ENCODE results near the gene KLC1. TPM values are rescaled to one million over a fixed set of nuclear protein-coding genes. Genes with fewer than 3 reads are reported as not detected.

The KLC1 gene
- total and polyA plus RNA-seq, 2 of the 8 experiments (the other 6 are each of a cell fraction or from before 2014, with no cell fraction given), result 84.6 to 134 TPM

GRCh38 chr14:103704708-103705107 lies 75.7 kb downstream of the KLC1 start:
- ChIA-PET CTCF (ENCODE audit: partially characterized antibody) (interaction anchor here (1.1 to 1.3 kb wide), 2 partner anchors 15 to 25 kb away, joined by 3 read pairs; no protein-coding TSS in a partner anchor), POLR2A (ENCODE audit: partially characterized antibody) (interaction anchor here (1.0 to 6.6 kb wide), 6 partner anchors 11 to 186 kb away, joined by 3 to 74 read pairs (median 4); partner anchors contain the start of genes KLC1, XRCC3 and ZFYVE21)
- peaks cover 14 to 55% (median 34%) of the 10 kb centered on the region in 4 experiments; a peak in 6 of 8 replicates for H3K36me3 ChIP-seq (ENCODE audit: control insufficient read depth in 2 of 4, insufficient read depth in 4 of 4, low read length in 3 of 4)
- H2AK5ac ChIP-seq (ENCODE audit: low read depth, low read length), result no peak overlapping the region
- H3K4me1 ChIP-seq (replicated peaks in 1 of 4; ENCODE audit: control insufficient read depth in 3 of 4, insufficient read depth in 4 of 4, low read length in 3 of 4), result no peaks in the 10 kb centered on the region; a peak in 1 of 7 replicates
- WGBS, 2 experiments (ENCODE audit: extremely low coverage in 1 of 2, insufficient coverage in 1 of 2, insufficient read length in 1 of 2, insufficient replicate concordance in 2 of 2, low coverage in 1 of 2, low lambda C conversion rate in 2 of 2, missing lambda C conversion rate in 1 of 2), result 94% methylated on average over 13 of the region's 13 CpGs; no CpG with 5 or more reads in 1 of the 2 experiments
- H2BK120ac ChIP-seq (replicated peaks; ENCODE audit: low read depth, low read length), result no peak overlapping the region
- H3K4me3 ChIP-seq (ENCODE audit: extremely low read depth in 1 of 4, insufficient read depth in 2 of 4, low read depth in 3 of 4, low read length in 4 of 4), result no peak overlapping the region
- no peak overlapping the region for H3K56ac ChIP-seq (replicated peaks; ENCODE audit: insufficient read length, low read depth, low read length)
- TF ChIP-seq MAFK (IDR thresholded peaks at IDR 0.05; ENCODE audit: low read depth, low read length) (no peak), POLR2AphosphoS5 (IDR thresholded peaks at IDR 0.05; ENCODE audit: low read depth, low read length) (peak; percentile 21; the same call in 1 of the 2 replicates), KDM4A (IDR thresholded peaks at IDR 0.05; ENCODE audit: low read depth, low read length, severe bottlenecking) (no peak), EZH2 (IDR thresholded peaks at IDR 0.05; ENCODE audit: low read depth, low read length, severe bottlenecking) (no peak)
- no peak overlapping the region for H2BK15ac ChIP-seq (ENCODE audit: low read length)
- no peak overlapping the region for H3K4ac ChIP-seq (replicated peaks; ENCODE audit: insufficient read length, low read depth, low read length)
- no peak overlapping the region for H3K18ac ChIP-seq (ENCODE audit: extremely low read depth, low read length)
- peaks cover 7% of the 10 kb centered on the region; the same call in 1 of the 2 replicates for H3K79me1 ChIP-seq (ENCODE audit: low read depth, low read length)
- H3K79me2 ChIP-seq (ENCODE audit: control insufficient read depth in 1 of 2, insufficient read depth in 2 of 2, low read length in 2 of 2), result no peaks in the 10 kb centered on the region
- H3K27me3 ChIP-seq (replicated peaks in 1 of 4; ENCODE audit: control insufficient read depth in 3 of 4, extremely low read depth in 1 of 4, insufficient read depth in 3 of 4, low read length in 3 of 4), result no peaks in the 10 kb centered on the region
- H3K4me2 ChIP-seq (ENCODE audit: insufficient read depth in 1 of 2, low read depth in 2 of 2, low read length in 2 of 2), result no peak overlapping the region
- DNase-seq (ENCODE audit: low read depth in 1 of 2, low spot score in 2 of 2) (no peak), FAIRE-seq (no peak)
- no peaks in the 10 kb centered on the region for H3K9me3 ChIP-seq (ENCODE audit: insufficient read depth in 2 of 2, low read depth in 1 of 2, low read length in 1 of 2)
- H3K23me2 ChIP-seq (ENCODE audit: low read depth, low read length), result no peaks in the 10 kb centered on the region
- no peak overlapping the region for H3K9ac ChIP-seq (replicated peaks in 1 of 4; ENCODE audit: extremely low read depth in 1 of 4, low read depth in 3 of 4, low read length in 3 of 4)
- no peak overlapping the region for H2BK5ac ChIP-seq (ENCODE audit: low read depth, low read length)
- H3K27ac ChIP-seq (ENCODE audit: low read depth, low read length), result no peak overlapping the region
- H4K8ac ChIP-seq (ENCODE audit: extremely low read depth, insufficient read depth, low read length), result peak overlapping the region; percentile 14
- H2BK12ac ChIP-seq (ENCODE audit: low read depth, low read length), result no peak overlapping the region
- H3K14ac ChIP-seq (ENCODE audit: insufficient read length), result no peak overlapping the region
- no peak overlapping the region for H4K91ac ChIP-seq (replicated peaks; ENCODE audit: insufficient read length, low read length)
- no peak overlapping the region for H2BK20ac ChIP-seq (ENCODE audit: low read length)
- H2AFZ ChIP-seq (ENCODE audit: low read length), result no peak overlapping the region
- no peak overlapping the region for H3K23ac ChIP-seq (ENCODE audit: insufficient read length)
- H4K5ac ChIP-seq (ENCODE audit: insufficient read length, low read depth, low read length), result no peak overlapping the region
- H4K20me1 ChIP-seq (replicated peaks in 1 of 2; ENCODE audit: control insufficient read depth in 1 of 2, insufficient read depth in 2 of 2, low read length in 2 of 2), result peaks cover 11 to 36% of the 10 kb centered on the region in 2 experiments
